Pulmonary artery endothelial cell (primary cell): ENCODE results near the gene DDIT4. TPM values are rescaled to one million over a fixed set of nuclear protein-coding genes. Genes with fewer than 3 reads are reported as not detected.
A peak's percentile ranks its signal among the peaks of the same experiment; 100 is the strongest.
"Not testable (repeated sequence)": the region's sequence is repeated elsewhere in the genome, so short reads cannot be mapped to it uniquely, and the experiment has no call there.

Experiments used
- DNase-seq: peaks from one replicate; pipeline ENCODE4 v3.0.0-alpha.2; 2011; ENCODE audit warnings: low read depth, low spot score
- total RNA-seq: library from RNA; depleted of rRNA; stranded (reverse); fragments of >200 nt; gene quantifications from 2 replicates; pipeline ENCODE4 v1.2.3, GENCODE V29; 2014

DDIT4 gene
- total RNA-seq, 1 donor from 2014 or later = 170 TPM

GRCh38 chr10:72267381-72267780, 6.3 kb upstream of the DDIT4 start:
- no peak for DNase-seq

- no peak for DNase-seq
Observed at GRCh38 chr10:72267819-72268399, 5.8 kb upstream of the DDIT4 start.

GRCh38 chr10:72268475-72269200, 5.1 kb upstream of the DDIT4 start:
- not testable (repeated sequence) for DNase-seq

GRCh38 chr10:72270607-72271281, 3.0 kb upstream of the DDIT4 start:
- DNase-seq = no peak

DNA sequence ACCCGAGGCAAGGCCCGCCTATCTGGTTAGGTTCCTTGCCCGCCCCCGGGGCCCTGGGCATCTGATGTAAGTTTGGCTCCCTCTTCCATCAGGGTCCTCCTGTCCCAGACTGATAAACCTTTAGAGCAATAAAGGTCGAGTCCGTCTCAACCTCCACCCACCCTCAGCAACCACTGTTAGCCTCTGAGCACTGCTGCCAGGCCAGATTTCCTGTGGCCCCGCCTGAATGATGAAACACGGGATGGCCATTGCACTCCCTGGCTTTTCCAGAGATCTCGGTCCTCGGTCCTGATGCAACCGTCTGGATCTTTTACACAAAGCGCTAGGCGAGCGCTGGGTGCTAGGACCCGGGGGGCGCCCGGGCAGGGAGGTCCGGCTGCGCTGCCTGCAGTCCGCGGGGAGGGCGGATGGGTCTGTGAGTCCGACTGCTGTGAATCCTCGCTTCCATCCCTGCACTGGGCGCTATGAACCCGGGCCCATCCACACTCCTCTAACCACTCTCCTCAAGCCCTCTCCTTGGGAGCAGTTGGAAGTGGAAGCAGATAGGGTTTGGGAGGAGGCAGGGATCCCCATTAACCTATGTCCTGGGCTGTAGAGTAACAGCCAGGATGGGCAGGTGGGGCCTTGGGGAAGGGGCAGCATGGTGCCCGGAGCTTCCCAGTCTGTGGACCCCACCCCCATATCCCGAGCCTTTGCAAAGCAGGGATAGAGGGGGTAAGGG, 875 bp upstream of the DDIT4 start:
- peak; percentile 67 for DNase-seq

DNA sequence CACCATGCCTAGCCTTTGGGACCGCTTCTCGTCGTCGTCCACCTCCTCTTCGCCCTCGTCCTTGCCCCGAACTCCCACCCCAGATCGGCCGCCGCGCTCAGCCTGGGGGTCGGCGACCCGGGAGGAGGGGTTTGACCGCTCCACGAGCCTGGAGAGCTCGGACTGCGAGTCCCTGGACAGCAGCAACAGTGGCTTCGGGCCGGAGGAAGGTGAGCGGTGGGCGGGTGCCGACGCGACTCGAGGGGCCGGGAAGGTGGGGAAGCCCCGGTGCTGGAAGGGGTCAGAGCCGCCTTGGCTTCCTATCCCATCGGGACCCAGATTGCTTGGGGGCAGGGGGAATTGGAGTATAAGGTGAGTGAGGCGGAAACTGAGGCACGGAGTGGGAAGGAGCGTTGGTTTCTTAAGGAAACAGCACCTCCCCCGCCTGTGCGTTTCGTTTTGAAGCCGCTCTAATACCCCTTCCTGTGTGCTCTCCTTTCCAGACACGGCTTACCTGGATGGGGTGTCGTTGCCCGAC, 547 bp downstream of the DDIT4 start:
- no peak for DNase-seq

- DNase-seq = no peak
Observed at GRCh38 chr10:72274730-72275350, 1.1 kb downstream of the DDIT4 start.

- no peak for DNase-seq
Observed at GRCh38 chr10:72275351-72276012, 1.8 kb downstream of the DDIT4 start.

GRCh38 chr10:72276013-72276387, 2.3 kb downstream of the DDIT4 start:
- DNase-seq = no peak

GRCh38 chr10:72276421-72277339, 3.0 kb downstream of the DDIT4 start:
- no peak for DNase-seq

- DNase-seq = no peak
Observed at GRCh38 chr10:72277340-72277995, 3.7 kb downstream of the DDIT4 start.

DNA sequence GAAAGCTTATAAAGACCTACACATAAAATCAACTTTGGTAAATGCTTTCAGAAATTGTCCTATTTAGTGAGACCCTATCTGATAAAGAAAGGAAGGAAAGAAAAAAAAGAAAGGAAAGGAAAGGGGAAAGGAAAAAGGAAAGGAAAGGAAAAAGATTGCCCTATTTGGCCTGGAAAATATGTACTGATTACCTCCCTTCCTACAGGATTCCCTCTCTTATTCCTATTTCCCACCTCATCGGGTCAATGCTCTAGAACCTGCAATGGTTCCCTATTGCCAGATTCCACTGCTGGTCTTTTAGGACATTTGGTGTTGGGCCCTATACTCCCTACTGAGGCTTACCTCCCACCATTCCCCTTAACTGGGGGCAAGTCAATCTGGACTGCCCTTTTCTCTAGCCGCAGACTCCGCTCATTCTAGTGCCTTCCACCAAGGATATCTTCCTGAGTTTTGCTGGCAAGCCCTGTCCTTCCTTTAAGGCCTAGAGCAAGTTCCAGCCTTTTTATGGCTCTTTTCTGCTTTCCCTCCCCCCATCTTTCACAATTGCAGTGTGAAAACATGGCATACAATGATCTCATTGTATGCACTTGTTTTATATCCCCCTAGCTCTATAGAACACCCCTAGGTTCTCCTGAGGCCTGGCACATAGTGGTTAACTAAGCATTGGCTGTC, 4.4 kb downstream of the DDIT4 start:
- DNase-seq = no peak

GRCh38 chr10:72278668-72279393, 5.1 kb downstream of the DDIT4 start:
- no peak for DNase-seq

DNA sequence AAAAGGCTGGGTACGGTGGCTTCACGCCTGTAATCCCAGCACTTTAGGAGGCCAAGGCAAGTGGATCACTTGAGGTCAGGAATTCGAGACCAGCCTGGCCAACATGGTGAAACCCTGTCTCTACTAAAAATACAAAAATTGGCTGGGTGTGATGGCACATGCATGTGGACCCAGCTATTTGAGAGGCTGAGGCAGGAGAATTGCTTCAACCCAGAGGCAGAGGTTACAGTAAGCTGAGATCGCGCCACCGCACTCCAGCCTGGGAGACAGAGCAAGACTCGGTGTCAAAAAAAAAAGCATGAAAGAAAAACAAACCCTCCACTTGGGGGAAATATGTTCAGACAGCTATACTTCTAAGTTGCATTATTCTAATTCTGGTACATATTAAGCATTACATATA, 5.9 kb downstream of the DDIT4 start:
- DNase-seq = not testable (repeated sequence)

DNA sequence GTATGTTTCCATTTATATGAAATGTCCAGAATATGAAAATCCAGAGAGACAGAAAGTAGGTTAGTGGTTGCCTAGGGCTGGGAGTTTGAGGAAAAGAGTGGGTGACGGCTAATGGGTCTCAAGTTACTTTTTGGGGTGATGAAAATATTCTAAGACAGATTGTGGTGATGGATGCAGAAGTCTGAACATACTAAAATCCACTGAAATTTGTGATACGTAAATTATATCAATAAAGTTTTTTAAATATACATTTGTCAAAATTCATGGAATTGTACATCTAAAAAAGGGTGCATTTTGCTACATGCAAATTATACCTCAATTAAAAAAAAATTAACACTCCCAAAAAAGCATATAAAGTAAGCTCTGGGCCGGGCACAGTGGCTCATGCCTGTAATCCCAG, 9.4 kb downstream of the DDIT4 start:
- DNase-seq = no peak

GRCh38 chr10:72285972-72286521, 12.3 kb downstream of the DDIT4 start:
- DNase-seq = no peak

DNA sequence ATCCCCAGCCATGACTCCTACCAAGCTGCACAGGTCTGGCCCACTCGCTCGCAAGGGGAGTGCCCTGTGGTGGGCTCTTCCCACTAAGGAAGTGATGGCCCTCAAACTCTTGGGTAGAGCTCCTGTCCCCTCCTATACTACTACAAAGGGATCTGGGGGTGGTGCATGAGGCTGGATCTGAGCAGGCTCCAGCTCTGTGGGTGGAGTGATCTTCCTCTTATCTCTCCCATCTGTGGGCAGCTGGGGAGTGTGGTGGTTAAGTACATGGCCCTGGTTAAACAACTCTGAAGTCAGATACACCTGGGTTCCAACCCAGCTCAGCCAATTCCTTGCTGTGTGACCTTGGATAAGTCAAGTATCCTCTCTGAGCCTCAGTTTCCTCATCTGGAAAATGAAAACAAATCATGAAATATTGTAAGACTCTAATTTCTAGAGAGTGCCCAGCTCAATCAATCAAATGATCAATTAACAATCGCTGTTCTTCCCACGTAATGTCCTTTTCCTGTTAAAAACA, 17.4 kb downstream of the DDIT4 start:
- no peak for DNase-seq
